ENCODE measurements around the gene NEUROD6.

DNA sequence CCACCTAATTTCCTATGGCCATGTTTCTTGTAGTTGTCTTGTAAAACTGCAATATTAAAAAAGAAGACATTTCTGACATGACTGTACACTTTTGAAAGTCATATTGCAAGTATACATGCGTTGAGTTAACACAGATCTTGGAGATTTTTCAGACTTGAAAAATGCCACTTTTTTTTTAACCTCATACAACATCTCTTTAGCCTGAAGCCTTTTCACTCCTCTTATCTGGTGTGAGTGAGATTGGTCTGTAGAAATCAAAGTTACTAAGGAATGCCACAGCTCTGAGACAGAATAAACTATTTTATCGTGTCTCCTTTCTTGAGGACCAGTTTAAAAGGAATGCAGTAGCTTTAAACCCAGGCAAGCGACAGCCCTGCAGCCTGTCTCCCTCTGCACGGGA lies 43.9 kb upstream of the NEUROD6 start:
- TF ChIP-seq, protein P1, sequence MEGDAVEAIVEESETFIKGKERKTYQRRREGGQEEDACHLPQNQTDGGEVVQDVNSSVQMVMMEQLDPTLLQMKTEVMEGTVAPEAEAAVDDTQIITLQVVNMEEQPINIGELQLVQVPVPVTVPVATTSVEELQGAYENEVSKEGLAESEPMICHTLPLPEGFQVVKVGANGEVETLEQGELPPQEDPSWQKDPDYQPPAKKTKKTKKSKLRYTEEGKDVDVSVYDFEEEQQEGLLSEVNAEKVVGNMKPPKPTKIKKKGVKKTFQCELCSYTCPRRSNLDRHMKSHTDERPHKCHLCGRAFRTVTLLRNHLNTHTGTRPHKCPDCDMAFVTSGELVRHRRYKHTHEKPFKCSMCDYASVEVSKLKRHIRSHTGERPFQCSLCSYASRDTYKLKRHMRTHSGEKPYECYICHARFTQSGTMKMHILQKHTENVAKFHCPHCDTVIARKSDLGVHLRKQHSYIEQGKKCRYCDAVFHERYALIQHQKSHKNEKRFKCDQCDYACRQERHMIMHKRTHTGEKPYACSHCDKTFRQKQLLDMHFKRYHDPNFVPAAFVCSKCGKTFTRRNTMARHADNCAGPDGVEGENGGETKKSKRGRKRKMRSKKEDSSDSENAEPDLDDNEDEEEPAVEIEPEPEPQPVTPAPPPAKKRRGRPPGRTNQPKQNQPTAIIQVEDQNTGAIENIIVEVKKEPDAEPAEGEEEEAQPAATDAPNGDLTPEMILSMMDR (conservative IDR thresholded peaks at IDR 0.05; ENCODE audit: low read length) = no peak
- TF ChIP-seq EZH2phosphoT487 (IDR thresholded peaks at IDR 0.05; ENCODE audit: borderline replicate concordance, low read depth, low read length) = no peak
